Left renal pelvis (tissue), 4 donors: ENCODE results near the gene ME2. TPM values are rescaled to one million over a fixed set of nuclear protein-coding genes. Genes with fewer than 3 reads are reported as not detected.
A peak's percentile ranks its signal among the peaks of the same experiment; 100 is the strongest.
"Not testable (repeated sequence)": the region's sequence is repeated elsewhere in the genome, so short reads cannot be mapped to it uniquely, and the experiment has no call there.

Experiments
- DNase-seq, 4 donors: peaks; one replicate each; pipeline ENCODE4 v3.0.0-alpha.2; 2013; ENCODE audit warnings: low read depth in 4 of 4, low spot score in 3 of 4
- polyA plus RNA-seq, 4 donors: library from polyadenylated mRNA; unstranded; fragments of 120-200 nt; gene quantifications; one replicate each; pipeline ENCODE4 v1.2.1, GENCODE V29; 2013; ENCODE audit not compliant: insufficient read length in 4 of 4

The ME2 gene
- polyA plus RNA-seq, 4 donors, result 34.3 to 43.0 (median 37.0) TPM

GRCh38 chr18:50911006-50911405, 32.1 kb downstream of the ME2 start:
- no peak for DNase-seq

- DNase-seq, result no peak
Observed at GRCh38 chr18:50917021-50917420, 38.1 kb downstream of the ME2 start.

GRCh38 chr18:50918153-50918552, 39.2 kb downstream of the ME2 start:
- DNase-seq, result no peak

- no peak for DNase-seq
Observed at GRCh38 chr18:50924372-50924771, 45.5 kb downstream of the ME2 start.

GRCh38 chr18:50926521-50926920, 47.6 kb downstream of the ME2 start:
- DNase-seq, result no peak

GRCh38 chr18:50928551-50928950, 49.6 kb downstream of the ME2 start:
- no peak for DNase-seq

GRCh38 chr18:50933684-50934083, 54.8 kb downstream of the ME2 start:
- DNase-seq, result no peak

- DNase-seq, result no peak
Observed at GRCh38 chr18:50934545-50935211, 55.8 kb downstream of the ME2 start.

GRCh38 chr18:50935493-50936191, 56.7 kb downstream of the ME2 start:
- DNase-seq, result no peak

GRCh38 chr18:50937183-50937582, 58.3 kb downstream of the ME2 start:
- DNase-seq, result no peak

- DNase-seq, result no peak
Observed at GRCh38 chr18:50938912-50939311, 60.0 kb downstream of the ME2 start.

- no peak for DNase-seq
Observed at GRCh38 chr18:50944245-50944932, 65.5 kb downstream of the ME2 start.

GRCh38 chr18:50945918-50946317, 67.0 kb downstream of the ME2 start:
- DNase-seq, result not testable (repeated sequence)

- no peak for DNase-seq
Observed at GRCh38 chr18:50947899-50948298, 69.0 kb downstream of the ME2 start.

- DNase-seq, result no peak
Observed at GRCh38 chr18:50949185-50949584, 70.3 kb downstream of the ME2 start.

- DNase-seq, result no peak
Observed at GRCh38 chr18:50950626-50951025, 71.7 kb downstream of the ME2 start.

GRCh38 chr18:50953822-50954221, 74.9 kb downstream of the ME2 start:
- DNase-seq, result no peak

- DNase-seq, result no peak
Observed at GRCh38 chr18:50955253-50955652, 76.3 kb downstream of the ME2 start.

GRCh38 chr18:50956116-50956515, 77.2 kb downstream of the ME2 start:
- no peak for DNase-seq

- DNase-seq, result no peak
Observed at GRCh38 chr18:50961974-50962373, 83.1 kb downstream of the ME2 start.

GRCh38 chr18:50967714-50968661, 89.1 kb downstream of the ME2 start, which contains the start of gene ELAC1:
Gene ELAC1, plus strand, starts transcription at chr18:50968040. Its CDS starts 6,365 bp downstream, at chr18:50974405.
- DNase-seq, result peak; percentile 51 to 65 (median 60)
